CD4-positive, alpha-beta T cell treated with Interleukin-10 for 1 hour (primary cell): ENCODE results near the gene BOLA2B.
"Not testable (repeated sequence)": the region's sequence is repeated elsewhere in the genome, so short reads cannot be mapped to it uniquely, and the experiment has no call there.

Source experiments
- DNase-seq: peaks from one replicate; pipeline ENCODE4 v3.0.0-alpha.2; 2020

BOLA2B gene

GRCh38 chr16:30193615-30194014 lies at the start of gene BOLA2B, which contains the start of gene SLX1A:
Gene BOLA2B, minus strand, starts transcription at chr16:30193666. Its CDS starts 71 bp downstream, at chr16:30193595.
Gene SLX1A, plus strand, starts transcription at chr16:30193875. Its CDS starts 210 bp downstream, at chr16:30194085.
- not testable (repeated sequence) for DNase-seq

- DNase-seq, result not testable (repeated sequence)
These were observed 23.6 kb upstream of the BOLA2B start for GRCh38 chr16:30217082-30217481.

- DNase-seq, result not testable (repeated sequence)
These were observed 17.9 kb upstream of the BOLA2B start for GRCh38 chr16:30211414-30211813.

GRCh38 chr16:30209032-30209431 lies 15.6 kb upstream of the BOLA2B start:
- not testable (repeated sequence) for DNase-seq

GRCh38 chr16:30207063-30207704 lies 13.7 kb upstream of the BOLA2B start:
- DNase-seq, result not testable (repeated sequence)

GRCh38 chr16:30206252-30206651 lies 12.8 kb upstream of the BOLA2B start:
- DNase-seq, result not testable (repeated sequence)

GRCh38 chr16:30205541-30206236 lies 12.2 kb upstream of the BOLA2B start:
- DNase-seq, result not testable (repeated sequence)

- not testable (repeated sequence) for DNase-seq
These were observed 6.3 kb upstream of the BOLA2B start for GRCh38 chr16:30199608-30200343.

GRCh38 chr16:30199049-30199448 lies 5.6 kb upstream of the BOLA2B start, which contains the start of gene SULT1A3:
Gene SULT1A3, plus strand, starts transcription at chr16:30199255. Its CDS starts 1,474 bp downstream, at chr16:30200729.
- DNase-seq, result not testable (repeated sequence)

- DNase-seq, result not testable (repeated sequence)
These were observed 3.5 kb upstream of the BOLA2B start for GRCh38 chr16:30197001-30197400.

GRCh38 chr16:30194172-30194925 lies 883 bp upstream of the BOLA2B start:
- not testable (repeated sequence) for DNase-seq

- not testable (repeated sequence) for DNase-seq
These were observed 368 bp downstream of the BOLA2B start for GRCh38 chr16:30193098-30193497.

- not testable (repeated sequence) for DNase-seq
These were observed 2.3 kb downstream of the BOLA2B start for GRCh38 chr16:30191158-30191557.

GRCh38 chr16:30187971-30188561 lies 5.4 kb downstream of the BOLA2B start:
- no peak for DNase-seq

GRCh38 chr16:30187556-30187865 lies 6.0 kb downstream of the BOLA2B start:
- no peak for DNase-seq

GRCh38 chr16:30186782-30187555 lies 6.5 kb downstream of the BOLA2B start:
- peak; percentile 89 for DNase-seq

GRCh38 chr16:30186444-30186781 lies 7.1 kb downstream of the BOLA2B start:
- DNase-seq, result peak; percentile 23

GRCh38 chr16:30185683-30186421 lies 7.6 kb downstream of the BOLA2B start:
- peak; percentile 91 for DNase-seq

- DNase-seq, result no peak
These were observed 8.4 kb downstream of the BOLA2B start for GRCh38 chr16:30184891-30185682.
